PC-9 (cell line): ENCODE data around the gene GNLY. TPM values are rescaled to one million over a fixed set of nuclear protein-coding genes. Genes with fewer than 3 reads are reported as not detected.

Experiments
- BruUV-seq: library from RNA; stranded (reverse); fragments of 400-500 nt; replicated peaks from 2 replicates; lab custom pipeline; 2021; lab: Mats Ljungman, UMichigan
- CTCF ChIA-PET: fragments of 300-600 bp; sonication (Branson Sonifier 250); formaldehyde crosslinking; loops from one replicate; lab custom pipeline; 2022; ENCODE audit warnings: antibody characterized with exemption; lab: Charles Lee
- POLR2A ChIA-PET: fragments of 300-600 bp; sonication (Branson Sonifier 250); formaldehyde crosslinking; loops from one replicate; lab custom pipeline; 2022; ENCODE audit warnings: antibody characterized with exemption; ENCODE audit not compliant: unreplicated experiment; lab: Charles Lee
- DNase-seq, 2 experiments: peaks; one replicate each; pipeline versions ENCODE4 v3.0.0 to v3.0.0-alpha.2; 2015 to 2022; ENCODE audit warnings: mixed read lengths in 1 of 2
- H2AFZ ChIP-seq: fragments of 200-600 bp; sonication (generic); 2 replicates; pipeline ENCODE4 v1.8.1; 2017; ENCODE audit warnings: antibody characterized with exemption
- H3F3A ChIP-seq: fragments of 200-600 bp; sonication (generic); 2 replicates; pipeline ENCODE4 v1.8.1; 2017; ENCODE audit warnings: antibody characterized with exemption, mild to moderate bottlenecking, low read depth; ENCODE audit not compliant: insufficient read depth
- H3K27ac ChIP-seq: fragments of 200-600 bp; sonication (generic); 2 replicates; pipeline ENCODE4 v1.6.1; 2016; ENCODE audit warnings: mixed run types
- H3K27me3 ChIP-seq: fragments of 200-600 bp; sonication (generic); 2 replicates; pipeline ENCODE4 v1.6.1; 2016; ENCODE audit warnings: low read depth, mixed run types; ENCODE audit not compliant: insufficient read depth
- H3K36me3 ChIP-seq: fragments of 200-600 bp; sonication (generic); 2 replicates; pipeline ENCODE4 v1.6.1; 2016; ENCODE audit warnings: low read depth, mixed run types
- H3K4me1 ChIP-seq: fragments of 200-600 bp; sonication (generic); replicated peaks from 2 replicates; pipeline ENCODE4 v1.6.1; 2016; ENCODE audit warnings: mixed run types; ENCODE audit not compliant: insufficient read depth
- H3K4me2 ChIP-seq: fragments of 200-600 bp; sonication (generic); 2 replicates; pipeline ENCODE4 v1.6.1; 2017; ENCODE audit warnings: mixed run types
- H3K4me3 ChIP-seq: fragments of 200-600 bp; sonication (generic); 2 replicates; pipeline ENCODE4 v1.6.1; 2016; ENCODE audit warnings: mixed run types
- H3K79me2 ChIP-seq: fragments of 200-600 bp; sonication (generic); 2 replicates; pipeline ENCODE4 v1.6.1; 2017; ENCODE audit warnings: low read depth, mixed run types
- H3K9me2 ChIP-seq: fragments of 200-600 bp; sonication (generic); 2 replicates; pipeline ENCODE4 v1.8.1; 2017; ENCODE audit warnings: mild to moderate bottlenecking; ENCODE audit not compliant: insufficient read depth
- H3K9me3 ChIP-seq: fragments of 200-600 bp; sonication (generic); 2 replicates; pipeline ENCODE4 v1.8.1; 2016; ENCODE audit warnings: low read depth; ENCODE audit not compliant: insufficient read depth
- H4K20me1 ChIP-seq: fragments of 200-600 bp; sonication (generic); 2 replicates; pipeline ENCODE4 v1.8.1; 2017; ENCODE audit not compliant: insufficient read depth
- EZH2 ChIP-seq: fragments of 200-600 bp; sonication (generic); IDR thresholded peaks from 2 replicates; pipeline ENCODE4 v1.8.0; 2017; ENCODE audit warnings: antibody characterized with exemption, low read depth
- intact Hi-C: fragments of 100-400 bp; cut with micrococcal nuclease; formaldehyde crosslinking; loops from one replicate; pipeline ENCODE4 v1.10.0; 2022; ENCODE audit not compliant: unreplicated experiment
- total RNA-seq: library from RNA; stranded (reverse); gene quantifications from 2 replicates; pipeline ENCODE4 v1.2.3, GENCODE V29; 2021
- TF ChIP-seq, protein P1 (sequence below): fragments of 200-600 bp; sonication (generic); conservative IDR thresholded peaks from 2 replicates; pipeline ENCODE4 v1.6.1; 2017; ENCODE audit warnings: mixed run types, antibody characterized with exemption, mild to moderate bottlenecking, moderate library complexity

GNLY gene
- total RNA-seq, 1 experiment from 2014 or later: not detected

GRCh38 chr2:85710687-85711577, 16.8 kb downstream of the GNLY start:
- CTCF ChIA-PET: no interaction called here
- H2AFZ ChIP-seq: no peak overlapping the region
- TF ChIP-seq, protein P1, sequence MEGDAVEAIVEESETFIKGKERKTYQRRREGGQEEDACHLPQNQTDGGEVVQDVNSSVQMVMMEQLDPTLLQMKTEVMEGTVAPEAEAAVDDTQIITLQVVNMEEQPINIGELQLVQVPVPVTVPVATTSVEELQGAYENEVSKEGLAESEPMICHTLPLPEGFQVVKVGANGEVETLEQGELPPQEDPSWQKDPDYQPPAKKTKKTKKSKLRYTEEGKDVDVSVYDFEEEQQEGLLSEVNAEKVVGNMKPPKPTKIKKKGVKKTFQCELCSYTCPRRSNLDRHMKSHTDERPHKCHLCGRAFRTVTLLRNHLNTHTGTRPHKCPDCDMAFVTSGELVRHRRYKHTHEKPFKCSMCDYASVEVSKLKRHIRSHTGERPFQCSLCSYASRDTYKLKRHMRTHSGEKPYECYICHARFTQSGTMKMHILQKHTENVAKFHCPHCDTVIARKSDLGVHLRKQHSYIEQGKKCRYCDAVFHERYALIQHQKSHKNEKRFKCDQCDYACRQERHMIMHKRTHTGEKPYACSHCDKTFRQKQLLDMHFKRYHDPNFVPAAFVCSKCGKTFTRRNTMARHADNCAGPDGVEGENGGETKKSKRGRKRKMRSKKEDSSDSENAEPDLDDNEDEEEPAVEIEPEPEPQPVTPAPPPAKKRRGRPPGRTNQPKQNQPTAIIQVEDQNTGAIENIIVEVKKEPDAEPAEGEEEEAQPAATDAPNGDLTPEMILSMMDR: no peak
- no peak for TF ChIP-seq EZH2

DNA sequence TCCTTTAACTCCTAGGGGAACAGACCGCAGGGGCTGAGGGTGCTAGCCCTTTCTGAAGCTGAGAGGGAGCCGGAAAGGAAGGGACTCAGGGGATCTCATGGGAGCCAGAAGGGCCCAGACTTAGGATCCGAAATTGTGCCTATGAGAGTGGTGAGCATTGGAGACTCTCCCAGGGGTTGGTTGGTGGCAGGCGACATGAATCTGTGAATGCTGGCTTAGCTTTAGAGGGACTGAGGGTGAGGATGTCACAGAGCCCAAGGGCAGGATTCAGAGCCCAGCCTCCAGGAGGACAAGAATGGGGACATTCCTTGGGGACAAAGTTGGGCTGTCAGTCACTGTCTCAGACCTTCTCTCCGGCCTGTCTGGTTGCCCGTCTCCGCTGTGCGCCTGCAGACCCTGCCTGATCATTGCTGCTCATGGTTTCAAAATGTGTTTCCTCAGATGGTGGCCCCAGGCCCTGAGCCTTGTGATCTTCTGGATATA, 17.5 kb downstream of the GNLY start:
- no peaks in the 10 kb centered on the region for H3K79me2 ChIP-seq
- no peak overlapping the region for H3K4me3 ChIP-seq
- no peaks in the 10 kb centered on the region; the same call in 1 of the 2 replicates for H3F3A ChIP-seq
- intact Hi-C loops: no loop called here
- no peaks in the 10 kb centered on the region for H3K9me2 ChIP-seq
- no peak for DNase-seq
- H3K9me3 ChIP-seq: no peaks in the 10 kb centered on the region
- no peak overlapping the region for H3K4me2 ChIP-seq
- TF ChIP-seq, protein P1: no peak
- TF ChIP-seq EZH2: no peak
- no peaks in the 10 kb centered on the region for H3K36me3 ChIP-seq
- H3K4me1 ChIP-seq: peaks cover 15% of the 10 kb centered on the region
- BruUV-seq: no TSS peak
- CTCF ChIA-PET: no interaction called here
- H2AFZ ChIP-seq: no peak overlapping the region
- POLR2A ChIA-PET: no interaction called here
- no peak overlapping the region for H3K27ac ChIP-seq
- no peaks in the 10 kb centered on the region for H4K20me1 ChIP-seq
- no peaks in the 10 kb centered on the region for H3K27me3 ChIP-seq

More at GRCh38 chr2:85710687-85711577, 16.8 kb downstream of the GNLY start:
- Histone ChIP-seq H3K27me3 (no peaks in the 10 kb centered on the region), H4K20me1 (no peaks in the 10 kb centered on the region), H3K4me2 (no peak overlapping the region), H3K4me1 (peaks cover 22% of the 10 kb centered on the region), H3K9me2 (no peaks in the 10 kb centered on the region), H3K36me3 (no peaks in the 10 kb centered on the region), H3K79me2 (no peaks in the 10 kb centered on the region), H3K27ac (no peak overlapping the region), H3K4me3 (no peak overlapping the region), H3F3A (peaks cover 6% of the 10 kb centered on the region), H3K9me3 (no peaks in the 10 kb centered on the region)
- POLR2A ChIA-PET: no interaction called here
- DNase-seq: no peak
- intact Hi-C loops: no loop called here
- no TSS peak for BruUV-seq

DNA sequence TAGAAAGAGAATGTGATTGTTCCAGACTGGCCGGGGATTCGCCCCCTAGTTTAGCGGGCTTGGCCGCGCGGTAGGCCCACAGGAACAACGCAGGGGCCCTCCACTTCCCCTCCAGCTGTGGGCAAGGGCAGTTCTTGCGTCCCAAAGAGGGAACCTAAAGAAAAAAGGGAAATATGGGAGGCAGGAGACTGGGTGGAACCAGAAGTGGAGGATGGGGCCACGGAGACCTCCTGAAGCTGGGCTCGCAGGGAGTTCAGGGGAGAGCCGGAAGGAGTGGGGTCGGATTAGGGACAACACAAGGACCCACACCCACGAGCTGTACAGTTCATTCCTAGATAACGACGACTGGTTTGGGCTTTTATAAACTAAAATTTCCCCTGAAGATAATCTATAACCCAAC, 18.2 kb downstream of the GNLY start:
- no peaks in the 10 kb centered on the region for H3F3A ChIP-seq
- H3K4me3 ChIP-seq: no peak overlapping the region
- H3K79me2 ChIP-seq: no peaks in the 10 kb centered on the region
- H4K20me1 ChIP-seq: no peaks in the 10 kb centered on the region
- no peaks in the 10 kb centered on the region for H3K9me2 ChIP-seq
- TF ChIP-seq EZH2: no peak
- TF ChIP-seq, protein P1: no peak
- no peaks in the 10 kb centered on the region for H3K36me3 ChIP-seq
- H2AFZ ChIP-seq: no peak overlapping the region
- H3K4me2 ChIP-seq: no peak overlapping the region
- DNase-seq: no peak
- CTCF ChIA-PET: no interaction called here
- no peaks in the 10 kb centered on the region for H3K27me3 ChIP-seq
- POLR2A ChIA-PET: interaction anchor here (0.6 kb wide), 1 partner anchor 909 kb away, joined by 9 read pairs; no protein-coding TSS in a partner anchor
- H3K9me3 ChIP-seq: no peaks in the 10 kb centered on the region
- H3K4me1 ChIP-seq: peaks cover 8% of the 10 kb centered on the region
- intact Hi-C loops: no loop called here
- H3K27ac ChIP-seq: no peak overlapping the region
- no TSS peak for BruUV-seq
